Measurements from ENCODE around the gene ZNF436.

Gene ZNF436

DNA sequence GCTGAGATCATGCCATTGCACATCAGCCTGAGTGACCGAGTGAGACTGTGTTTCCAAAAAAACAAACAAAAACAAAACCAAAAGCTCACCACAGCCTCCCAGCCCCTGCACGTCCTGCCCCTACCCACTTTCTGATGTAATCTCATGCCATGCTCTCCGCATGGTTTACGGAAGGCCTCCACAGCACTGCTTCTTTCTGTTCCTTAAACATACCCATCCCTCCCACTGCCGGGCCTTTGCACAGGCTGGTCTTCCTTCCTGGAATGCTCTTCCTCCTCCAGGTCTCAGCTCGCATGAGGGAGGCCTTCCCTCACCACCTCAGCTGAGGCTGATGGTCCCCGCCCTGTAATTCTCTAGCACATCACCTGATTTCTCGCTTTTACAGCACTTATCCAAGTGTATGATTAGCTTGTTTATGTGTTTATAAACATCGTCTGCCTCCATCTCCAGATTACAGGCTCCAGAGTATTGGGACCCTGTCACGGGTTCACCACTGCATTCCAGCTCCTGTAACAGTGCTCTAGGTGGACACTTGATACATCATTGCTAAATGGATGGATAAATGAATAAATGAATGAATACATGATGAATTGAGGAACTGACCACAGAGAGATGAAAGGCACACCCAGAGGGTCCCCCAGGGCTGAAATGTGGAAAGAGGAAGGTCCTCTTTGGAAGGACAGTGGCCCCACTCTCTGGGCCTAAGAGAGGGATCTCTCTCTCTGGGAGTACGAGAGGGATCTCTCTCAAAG is 32.8 kb upstream of the ZNF436 start:
- H3K27ac ChIP-seq = no peak overlapping the region
- TF ChIP-seq, protein P1, sequence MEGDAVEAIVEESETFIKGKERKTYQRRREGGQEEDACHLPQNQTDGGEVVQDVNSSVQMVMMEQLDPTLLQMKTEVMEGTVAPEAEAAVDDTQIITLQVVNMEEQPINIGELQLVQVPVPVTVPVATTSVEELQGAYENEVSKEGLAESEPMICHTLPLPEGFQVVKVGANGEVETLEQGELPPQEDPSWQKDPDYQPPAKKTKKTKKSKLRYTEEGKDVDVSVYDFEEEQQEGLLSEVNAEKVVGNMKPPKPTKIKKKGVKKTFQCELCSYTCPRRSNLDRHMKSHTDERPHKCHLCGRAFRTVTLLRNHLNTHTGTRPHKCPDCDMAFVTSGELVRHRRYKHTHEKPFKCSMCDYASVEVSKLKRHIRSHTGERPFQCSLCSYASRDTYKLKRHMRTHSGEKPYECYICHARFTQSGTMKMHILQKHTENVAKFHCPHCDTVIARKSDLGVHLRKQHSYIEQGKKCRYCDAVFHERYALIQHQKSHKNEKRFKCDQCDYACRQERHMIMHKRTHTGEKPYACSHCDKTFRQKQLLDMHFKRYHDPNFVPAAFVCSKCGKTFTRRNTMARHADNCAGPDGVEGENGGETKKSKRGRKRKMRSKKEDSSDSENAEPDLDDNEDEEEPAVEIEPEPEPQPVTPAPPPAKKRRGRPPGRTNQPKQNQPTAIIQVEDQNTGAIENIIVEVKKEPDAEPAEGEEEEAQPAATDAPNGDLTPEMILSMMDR (IDR thresholded peaks at IDR 0.05) = no peak

DNA sequence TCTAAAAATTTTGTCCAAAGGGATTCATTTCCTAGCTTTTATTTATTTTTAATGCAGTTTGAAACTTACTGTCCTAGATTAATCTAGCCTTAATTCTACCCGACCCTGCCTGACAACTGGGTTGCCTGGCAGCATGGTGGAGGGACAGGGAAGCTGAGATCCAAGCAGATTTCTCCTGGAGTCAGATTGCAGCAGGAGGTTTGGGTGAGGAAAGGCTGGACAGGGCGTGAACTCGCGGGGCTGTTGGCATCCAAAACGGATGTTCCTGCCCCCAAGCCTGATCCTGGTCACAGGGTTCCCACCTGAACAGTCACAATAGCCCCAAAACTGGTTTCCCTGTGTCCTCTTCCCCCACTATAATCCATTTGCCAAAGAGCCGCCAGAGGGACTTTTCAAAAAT is 31.7 kb upstream of the ZNF436 start:
- H3K4me1 ChIP-seq (ENCODE audit: control insufficient read depth in 1 of 2, insufficient read depth in 1 of 2, low read depth in 1 of 2, low read length in 1 of 2) = no peaks in the 10 kb centered on the region
- H3K27ac ChIP-seq = no peak overlapping the region
- H3K4me3 ChIP-seq (ENCODE audit: low read depth in 1 of 2, low read length in 1 of 2) = no peak overlapping the region
- no peaks in the 10 kb centered on the region for H3K36me3 ChIP-seq
- H3K27me3 ChIP-seq = peaks cover 9% of the 10 kb centered on the region
- TF ChIP-seq, protein P1 (IDR thresholded peaks at IDR 0.05) = no peak
- H3K9me3 ChIP-seq = no peaks in the 10 kb centered on the region

More for the DNA sequence above, 32.8 kb upstream of the ZNF436 start:
- peaks cover 9% of the 10 kb centered on the region for H3K27me3 ChIP-seq
- no peaks in the 10 kb centered on the region for H3K4me1 ChIP-seq (ENCODE audit: control insufficient read depth in 1 of 2, insufficient read depth in 1 of 2, low read depth in 1 of 2, low read length in 1 of 2)
- H3K9me3 ChIP-seq = no peaks in the 10 kb centered on the region
- no peaks in the 10 kb centered on the region for H3K36me3 ChIP-seq
- no peak overlapping the region for H3K4me3 ChIP-seq (ENCODE audit: low read depth in 1 of 2, low read length in 1 of 2)

DNA sequence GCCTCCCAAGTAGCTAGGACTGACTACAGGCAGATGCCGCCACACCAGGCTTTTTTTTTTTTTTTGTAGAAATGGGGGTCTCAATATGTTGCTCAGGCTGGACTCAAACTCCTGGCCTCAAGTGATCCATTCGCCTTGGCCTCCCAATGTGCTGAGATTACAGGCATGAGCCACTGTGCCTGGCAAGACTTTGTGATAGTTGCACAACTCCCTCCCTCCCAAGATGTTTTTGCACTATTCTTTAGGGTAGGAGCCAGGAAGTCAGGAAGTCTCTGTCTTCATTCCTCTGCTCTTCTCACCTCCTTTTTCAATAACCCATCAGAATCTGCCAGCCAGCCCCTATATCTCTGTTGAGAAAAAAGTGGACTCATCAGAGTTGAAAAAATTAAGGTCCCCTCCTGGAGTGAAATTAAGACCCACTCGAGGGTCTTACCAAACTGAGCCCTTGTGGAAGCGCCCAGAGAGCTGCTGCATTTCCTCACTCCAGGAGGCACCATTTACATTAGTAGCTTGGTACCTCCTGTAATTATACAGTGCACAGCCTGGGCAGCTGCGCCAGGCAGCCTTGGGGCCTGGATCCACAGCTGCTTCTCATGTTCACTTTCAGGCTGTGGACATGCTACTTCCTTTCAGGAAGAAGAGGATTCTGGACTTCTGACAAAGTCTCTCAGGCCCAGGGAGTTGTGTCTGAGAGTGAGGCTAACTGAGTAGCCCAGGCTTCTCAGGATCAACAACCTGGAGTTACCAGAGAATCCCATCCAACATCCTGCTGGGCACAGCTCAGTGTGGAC is 30.9 kb upstream of the ZNF436 start:
- Histone ChIP-seq H3K9me3 (no peaks in the 10 kb centered on the region), H3K27me3 (peaks cover 4% of the 10 kb centered on the region), H3K4me1 (ENCODE audit: control insufficient read depth in 1 of 2, insufficient read depth in 1 of 2, low read depth in 1 of 2, low read length in 1 of 2) (no peaks in the 10 kb centered on the region), H3K27ac (no peak overlapping the region), H3K4me3 (ENCODE audit: low read depth in 1 of 2, low read length in 1 of 2) (no peak overlapping the region), H3K36me3 (no peaks in the 10 kb centered on the region)
- TF ChIP-seq, protein P1 (IDR thresholded peaks at IDR 0.05) = no peak

DNA sequence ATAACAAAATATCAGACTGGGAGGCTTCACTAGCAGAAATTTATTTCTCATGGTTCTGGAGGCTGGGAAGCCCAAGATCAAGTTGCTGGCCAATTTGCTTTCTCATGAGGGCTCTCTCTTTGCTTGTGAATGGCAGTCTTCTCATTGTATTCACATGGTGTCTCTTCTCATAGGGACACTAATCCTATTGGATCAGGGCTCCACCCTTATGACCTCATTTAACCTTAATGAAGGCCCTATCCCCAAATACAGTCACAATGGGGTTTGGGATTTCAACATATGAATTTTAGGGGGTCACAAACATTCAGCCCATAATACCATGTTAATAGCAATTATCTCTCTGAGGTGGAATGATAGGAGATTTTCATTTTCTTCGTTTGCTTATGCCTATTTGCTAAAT is 29.6 kb upstream of the ZNF436 start:
- H3K36me3 ChIP-seq = no peaks in the 10 kb centered on the region
- TF ChIP-seq, protein P1 (IDR thresholded peaks at IDR 0.05) = no peak
- no peak overlapping the region for H3K27ac ChIP-seq
- H3K4me3 ChIP-seq (ENCODE audit: low read depth in 1 of 2, low read length in 1 of 2) = no peak overlapping the region
- H3K9me3 ChIP-seq = no peaks in the 10 kb centered on the region
- H3K4me1 ChIP-seq (ENCODE audit: control insufficient read depth in 1 of 2, insufficient read depth in 1 of 2, low read depth in 1 of 2, low read length in 1 of 2) = no peaks in the 10 kb centered on the region
- H3K27me3 ChIP-seq = peaks cover 4% of the 10 kb centered on the region

DNA sequence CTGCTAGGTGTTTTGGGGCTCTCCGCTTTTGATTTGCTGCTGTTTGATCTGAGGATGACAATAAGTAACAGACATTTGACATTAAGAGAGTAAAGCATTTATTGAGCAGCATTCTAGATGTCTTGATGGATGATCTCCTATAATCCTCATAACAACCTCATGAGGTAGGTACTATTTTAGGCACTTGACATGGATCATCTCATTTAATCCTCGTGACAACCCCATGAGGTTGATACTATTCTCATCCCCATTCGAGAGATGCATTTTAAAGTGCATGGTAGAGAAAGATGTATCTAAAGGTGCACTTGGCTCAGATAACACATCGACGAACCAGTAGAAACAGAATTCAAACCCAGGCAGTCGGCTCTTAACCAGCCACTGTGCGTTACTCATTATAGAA is 28.3 kb upstream of the ZNF436 start:
- H3K4me3 ChIP-seq (ENCODE audit: low read depth in 1 of 2, low read length in 1 of 2) = no peak overlapping the region
- no peaks in the 10 kb centered on the region for H3K9me3 ChIP-seq
- no peak overlapping the region for H3K27ac ChIP-seq
- TF ChIP-seq, protein P1 (IDR thresholded peaks at IDR 0.05) = no peak
- H3K36me3 ChIP-seq = no peaks in the 10 kb centered on the region
- no peaks in the 10 kb centered on the region for H3K4me1 ChIP-seq (ENCODE audit: control insufficient read depth in 1 of 2, insufficient read depth in 1 of 2, low read depth in 1 of 2, low read length in 1 of 2)
- peaks cover 4% of the 10 kb centered on the region for H3K27me3 ChIP-seq
